Progenitor cell of endocrine pancreas (in vitro differentiated cells): Measurements from ENCODE around the gene PLXNA1. TPM values are rescaled to one million over a fixed set of nuclear protein-coding genes. Genes with fewer than 3 reads are reported as not detected.

Source experiments
- DNase-seq: peaks from one replicate; pipeline ENCODE4 v3.0.0; 2021; ENCODE audit warnings: low spot score; ENCODE audit not compliant: unreplicated experiment
- H3K27ac Mint-ChIP-seq: 2 replicates; pipeline ENCODE4 v1.8.0; 2021; ENCODE audit warnings: mild to moderate bottlenecking, moderate library complexity, mixed read lengths
- H3K27me3 Mint-ChIP-seq: 2 replicates; pipeline ENCODE4 v1.8.0; 2021; ENCODE audit warnings: mixed read lengths
- H3K36me3 Mint-ChIP-seq: 2 replicates; pipeline ENCODE4 v1.8.0; 2022; ENCODE audit warnings: mixed read lengths; ENCODE audit not compliant: insufficient read depth
- H3K4me1 Mint-ChIP-seq: 2 replicates; pipeline ENCODE4 v1.8.0; 2021; ENCODE audit warnings: low read depth, mixed read lengths
- H3K4me3 Mint-ChIP-seq: 2 replicates; pipeline ENCODE4 v1.8.0; 2021; ENCODE audit warnings: low read depth, mild to moderate bottlenecking, moderate library complexity, mixed read lengths
- H3K9me3 Mint-ChIP-seq: 2 replicates; pipeline ENCODE4 v1.8.0; 2021; ENCODE audit warnings: low read depth, mixed read lengths
- CTCF ChIP-seq: fragments of 200-600 bp; sonication (generic); IDR thresholded peaks from one replicate; pipeline ENCODE4 v1.5.0; 2021; ENCODE audit warnings: antibody characterized with exemption, mild to moderate bottlenecking; ENCODE audit not compliant: unreplicated experiment
- total RNA-seq: library from RNA; stranded (reverse); gene quantifications from 2 replicates; pipeline ENCODE4 v1.2.1, GENCODE V29; 2021

The PLXNA1 gene
- total RNA-seq, 1 donor from 2014 or later, result 104 TPM

- Mint-ChIP-seq H3K9me3 (no peaks in the 10 kb centered on the region), H3K27ac (no peak overlapping the region), H3K27me3 (no peaks in the 10 kb centered on the region), H3K4me1 (no peaks in the 10 kb centered on the region), H3K4me3 (no peak overlapping the region), H3K36me3 (peaks cover 8% of the 10 kb centered on the region)
- DNase-seq, result no peak
- no peak for TF ChIP-seq CTCF
These were observed 42.5 kb downstream of the PLXNA1 start for GRCh38 chr3:127025456-127025855.

GRCh38 chr3:127026036-127026435 is 43.1 kb downstream of the PLXNA1 start:
- no peaks in the 10 kb centered on the region for H3K27me3 Mint-ChIP-seq
- peaks cover 8% of the 10 kb centered on the region for H3K36me3 Mint-ChIP-seq
- DNase-seq, result no peak
- TF ChIP-seq CTCF, result no peak
- H3K4me1 Mint-ChIP-seq, result no peaks in the 10 kb centered on the region
- no peak overlapping the region for H3K4me3 Mint-ChIP-seq
- H3K27ac Mint-ChIP-seq, result no peak overlapping the region
- H3K9me3 Mint-ChIP-seq, result no peaks in the 10 kb centered on the region

- Mint-ChIP-seq H3K27ac (no peak overlapping the region), H3K4me3 (no peak overlapping the region), H3K9me3 (no peaks in the 10 kb centered on the region)
These were observed 43.7 kb downstream of the PLXNA1 start for GRCh38 chr3:127026661-127027060.

GRCh38 chr3:127027061-127027735 is 44.3 kb downstream of the PLXNA1 start:
- Mint-ChIP-seq H3K36me3 (peaks cover 7% of the 10 kb centered on the region), H3K4me1 (no peaks in the 10 kb centered on the region), H3K4me3 (no peak overlapping the region), H3K9me3 (no peaks in the 10 kb centered on the region), H3K27ac (no peak overlapping the region), H3K27me3 (no peaks in the 10 kb centered on the region)
- DNase-seq, result no peak
- TF ChIP-seq CTCF, result no peak

More at GRCh38 chr3:127026661-127027060, 43.7 kb downstream of the PLXNA1 start:
- H3K27me3 Mint-ChIP-seq, result no peaks in the 10 kb centered on the region
- no peak for TF ChIP-seq CTCF
- H3K4me1 Mint-ChIP-seq, result no peaks in the 10 kb centered on the region
- H3K36me3 Mint-ChIP-seq, result peaks cover 7% of the 10 kb centered on the region
- DNase-seq, result no peak

- Mint-ChIP-seq H3K36me3 (peaks cover 7% of the 10 kb centered on the region), H3K4me1 (no peaks in the 10 kb centered on the region), H3K4me3 (no peak overlapping the region), H3K9me3 (no peaks in the 10 kb centered on the region), H3K27me3 (no peaks in the 10 kb centered on the region), H3K27ac (no peak overlapping the region)
- TF ChIP-seq CTCF, result no peak
- DNase-seq, result no peak
These were observed 45.1 kb downstream of the PLXNA1 start for GRCh38 chr3:127027811-127028548.
